IPS-18c (cell line): ENCODE measurements around the gene EPB41L4B.

Experiments used
- H3K4me3 ChIP-seq: 2 replicates; pipeline ENCODE4 v1.7.0; 2013; ENCODE audit warnings: low read depth, mild to moderate bottlenecking, low read length, moderate library complexity; ENCODE audit not compliant: insufficient read depth
- H3K9me3 ChIP-seq: one replicate; pipeline ENCODE4 v1.6.1; 2013; ENCODE audit warnings: mild to moderate bottlenecking, low read length, moderate library complexity; ENCODE audit not compliant: control insufficient read depth, insufficient read depth

Gene EPB41L4B

GRCh38 chr9:109176386-109176785 is 144.5 kb downstream of the EPB41L4B start:
- no peak overlapping the region for H3K4me3 ChIP-seq

GRCh38 chr9:109172935-109173334 is 147.9 kb downstream of the EPB41L4B start:
- no peak overlapping the region for H3K4me3 ChIP-seq

More at GRCh38 chr9:109176386-109176785, 144.5 kb downstream of the EPB41L4B start:
- peaks cover 2% of the 10 kb centered on the region for H3K9me3 ChIP-seq

DNA sequence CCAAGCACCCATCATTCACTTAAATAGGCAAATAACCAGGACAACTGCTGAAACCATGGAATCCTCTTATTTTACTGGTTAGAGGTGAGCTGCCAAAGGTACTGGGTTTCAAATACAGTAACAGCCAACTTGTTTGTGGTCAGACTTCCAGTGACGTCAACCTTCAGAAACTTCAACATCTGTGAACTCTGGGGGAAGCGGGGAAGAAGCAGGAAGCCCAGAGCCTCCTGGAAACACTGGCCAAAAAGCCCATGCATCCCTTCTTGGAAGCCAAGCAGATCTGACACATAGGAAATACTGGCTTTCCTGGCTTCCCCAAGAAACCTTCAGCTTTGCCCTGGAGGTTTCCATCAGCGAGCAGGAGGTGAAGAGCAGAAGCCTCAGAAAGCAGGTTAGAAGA is 148.9 kb downstream of the EPB41L4B start:
- Histone ChIP-seq H3K4me3 (no peak overlapping the region), H3K9me3 (peaks cover 2% of the 10 kb centered on the region)

More at GRCh38 chr9:109172935-109173334, 147.9 kb downstream of the EPB41L4B start:
- H3K9me3 ChIP-seq: peaks cover 2% of the 10 kb centered on the region

DNA sequence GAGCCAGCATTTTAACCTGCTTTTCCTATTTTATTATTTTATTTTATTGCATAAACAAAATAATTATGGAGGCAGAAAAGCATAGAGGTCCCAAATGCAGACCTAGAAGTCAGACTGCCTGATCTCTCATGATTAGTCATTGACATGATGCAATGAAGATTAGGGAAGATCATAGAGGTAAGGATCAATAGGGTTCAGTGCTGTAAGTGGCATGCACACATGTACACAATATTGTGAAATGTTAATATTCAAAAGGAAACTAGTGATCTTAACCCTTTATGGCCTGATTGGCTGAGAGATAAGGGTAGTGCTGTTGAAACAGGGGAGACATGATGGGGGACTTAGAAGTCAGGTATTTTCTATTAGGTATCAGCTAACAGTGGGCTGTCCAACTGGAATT is 152.7 kb downstream of the EPB41L4B start:
- H3K9me3 ChIP-seq: no peaks in the 10 kb centered on the region
- no peak overlapping the region for H3K4me3 ChIP-seq

DNA sequence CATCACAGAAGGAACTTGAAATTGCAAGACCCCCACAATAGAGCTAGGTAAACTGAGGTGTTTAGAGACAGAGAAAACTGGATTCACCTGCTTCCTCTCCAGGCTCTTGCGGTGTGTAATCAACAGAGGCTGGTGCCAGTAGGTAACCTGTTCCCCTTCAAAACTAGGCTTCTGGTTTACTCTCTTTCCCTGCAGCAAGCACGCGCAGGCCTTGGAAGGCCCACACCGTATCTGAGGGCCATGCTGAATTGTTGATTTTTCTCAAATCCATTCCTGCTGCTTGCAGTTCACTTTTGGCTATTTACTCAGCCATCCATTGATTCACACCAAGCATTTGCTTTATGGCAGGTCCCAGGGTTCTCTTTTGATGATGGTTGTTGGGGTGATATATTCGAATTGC is 153.1 kb downstream of the EPB41L4B start:
- Histone ChIP-seq H3K4me3 (no peak overlapping the region; the same call in 1 of the 2 replicates), H3K9me3 (no peaks in the 10 kb centered on the region)

GRCh38 chr9:109166771-109167601 is 153.9 kb downstream of the EPB41L4B start, which contains the start of gene FRRS1L:
FRRS1L (minus strand) TSS chr9:109167249; CDS start chr9:109167138, 111 bp downstream.
- H3K9me3 ChIP-seq: no peaks in the 10 kb centered on the region
- peak within 1 kb of the TSS; percentile 48 for H3K4me3 ChIP-seq

- Histone ChIP-seq H3K4me3 (peak overlapping the region; percentile 48), H3K9me3 (no peaks in the 10 kb centered on the region)
These were observed 154.6 kb downstream of the EPB41L4B start for GRCh38 chr9:109166171-109166770.

GRCh38 chr9:109164042-109164441 is 156.8 kb downstream of the EPB41L4B start:
- no peaks in the 10 kb centered on the region for H3K9me3 ChIP-seq
- no peak overlapping the region for H3K4me3 ChIP-seq

DNA sequence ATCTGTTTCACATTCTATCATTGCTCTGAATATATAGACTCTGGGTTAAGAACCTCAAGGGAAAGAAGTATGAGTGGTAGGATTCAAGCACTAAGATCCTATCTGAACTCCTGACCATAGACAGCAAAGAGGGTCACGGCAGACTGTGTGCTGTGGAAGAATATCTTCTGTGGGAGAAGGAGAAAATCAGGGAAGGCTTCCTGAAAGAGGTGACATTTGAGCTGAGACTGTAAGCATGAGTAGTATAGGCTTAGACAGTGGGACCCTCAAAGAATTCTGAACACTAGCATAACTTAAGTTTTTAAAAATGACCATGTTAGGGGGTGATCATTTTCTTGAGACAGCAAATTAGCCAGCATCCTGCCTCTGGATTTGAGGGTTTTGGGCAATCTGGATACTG is 157.7 kb downstream of the EPB41L4B start:
- H3K9me3 ChIP-seq: no peaks in the 10 kb centered on the region
- H3K4me3 ChIP-seq: no peak overlapping the region

DNA sequence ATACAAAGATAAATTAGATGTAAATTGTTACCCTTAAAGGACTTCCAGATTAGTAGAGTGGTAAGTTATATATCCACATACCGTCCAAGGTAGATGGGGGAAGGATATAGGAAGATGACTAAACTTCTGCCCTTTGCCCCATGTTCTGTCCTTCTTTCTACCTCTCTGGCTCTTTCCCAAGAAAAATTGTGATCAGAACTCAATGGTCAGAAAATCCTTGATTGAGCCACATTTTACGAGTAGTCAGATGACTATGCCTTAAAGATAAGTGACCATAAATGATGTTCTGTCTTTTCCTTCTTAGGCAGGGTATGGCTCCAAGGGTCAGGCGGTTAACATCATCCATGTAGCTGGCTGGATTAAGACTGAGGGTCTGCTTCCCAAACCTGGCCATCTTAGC is 158.2 kb downstream of the EPB41L4B start:
- Histone ChIP-seq H3K9me3 (no peaks in the 10 kb centered on the region), H3K4me3 (no peak overlapping the region)

DNA sequence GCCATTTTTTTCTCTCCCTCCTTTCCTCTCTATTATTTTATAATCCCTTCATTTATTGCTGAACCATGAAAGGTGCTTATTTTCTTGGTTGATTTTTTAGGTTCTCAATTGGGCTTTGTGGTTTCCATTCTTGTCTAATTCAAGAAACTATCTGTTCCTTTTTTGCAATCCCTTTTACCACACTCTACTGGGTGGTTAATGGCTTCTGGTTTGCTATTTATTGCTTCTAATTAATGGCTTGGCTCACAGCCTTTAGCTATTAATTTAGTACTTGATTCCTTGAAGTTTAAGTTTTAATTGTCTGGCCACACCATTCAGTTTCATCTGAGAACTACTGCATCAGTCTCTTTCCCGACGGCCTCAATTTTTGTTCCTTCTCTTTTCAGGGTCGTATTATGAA is 159.4 kb downstream of the EPB41L4B start:
- H3K9me3 ChIP-seq: no peaks in the 10 kb centered on the region
- no peak overlapping the region for H3K4me3 ChIP-seq

DNA sequence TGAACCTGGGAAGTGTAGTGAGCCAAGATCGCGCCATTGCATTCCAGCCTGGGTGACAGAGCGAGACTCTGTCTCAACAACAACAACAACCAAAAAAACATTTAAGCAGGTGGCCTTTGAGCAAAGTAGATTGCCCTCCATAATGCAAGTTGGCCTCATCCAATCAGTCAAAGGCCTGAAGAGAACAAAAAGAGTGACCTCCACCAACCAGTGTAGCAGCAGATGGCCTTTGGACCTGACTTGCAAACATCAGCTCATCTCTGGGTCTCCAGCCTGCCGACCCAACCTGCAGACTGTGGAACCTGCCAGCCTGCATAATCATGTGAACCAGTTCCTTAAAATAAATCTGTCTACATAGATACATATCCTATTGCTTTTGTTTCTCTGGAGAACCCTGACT is 161.3 kb downstream of the EPB41L4B start:
- Histone ChIP-seq H3K9me3 (no peaks in the 10 kb centered on the region), H3K4me3 (no peak overlapping the region)

DNA sequence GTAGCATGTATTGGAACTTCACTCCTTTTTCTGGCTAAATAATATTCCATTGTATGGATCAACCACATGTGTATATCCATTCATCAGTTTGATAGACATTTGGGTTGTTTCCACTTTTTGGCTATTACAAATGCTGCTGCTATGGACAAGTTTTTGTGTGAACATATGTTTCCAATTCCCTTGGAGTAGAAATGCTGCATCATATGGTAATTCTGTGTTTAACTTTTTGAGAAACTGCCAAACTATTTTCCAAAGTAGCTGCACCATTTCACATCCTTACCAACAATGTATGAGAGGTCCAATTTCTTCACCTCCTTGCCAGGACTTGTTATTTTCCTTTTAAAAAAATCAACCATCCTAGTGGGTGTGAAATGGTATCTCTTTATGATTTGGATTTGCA is 162.2 kb downstream of the EPB41L4B start:
- Histone ChIP-seq H3K4me3 (no peak overlapping the region), H3K9me3 (peaks cover 5% of the 10 kb centered on the region)

GRCh38 chr9:109156708-109157107 is 164.2 kb downstream of the EPB41L4B start:
- peaks cover 5% of the 10 kb centered on the region for H3K9me3 ChIP-seq

DNA sequence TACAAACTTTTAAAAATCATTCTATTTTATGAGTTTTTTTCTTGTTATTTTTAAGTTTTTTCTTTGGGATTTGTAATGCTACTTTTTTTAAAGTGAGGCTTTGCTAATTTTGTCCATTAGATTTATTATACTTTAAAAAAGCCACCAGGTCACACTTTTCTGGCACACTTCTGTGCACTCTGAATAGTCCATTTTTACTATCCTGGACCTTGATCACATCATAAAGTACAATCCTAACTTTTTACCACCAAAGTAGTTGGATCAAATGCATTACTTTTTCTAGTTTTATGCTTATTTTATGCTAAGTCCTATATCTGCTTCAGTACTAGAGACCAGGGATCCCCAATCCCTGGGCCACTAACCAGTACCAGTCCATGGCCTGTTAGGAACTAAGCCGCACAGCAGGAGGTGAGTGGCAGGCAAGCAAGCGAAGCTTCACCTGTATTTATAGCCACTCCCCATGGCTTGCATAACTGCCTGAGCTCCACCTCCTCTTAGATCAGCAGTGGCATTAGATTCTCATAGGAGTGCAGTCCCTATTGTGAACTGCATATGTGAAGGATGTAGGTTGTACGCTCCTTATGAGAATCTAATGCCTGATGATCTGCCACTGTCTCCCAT is 169.8 kb downstream of the EPB41L4B start:
- H3K9me3 ChIP-seq: peaks cover 5% of the 10 kb centered on the region
- H3K4me3 ChIP-seq: no peak overlapping the region

More at GRCh38 chr9:109156708-109157107, 164.2 kb downstream of the EPB41L4B start:
- H3K4me3 ChIP-seq: no peak overlapping the region

- no peak overlapping the region for H3K4me3 ChIP-seq
- H3K9me3 ChIP-seq: peaks cover 5% of the 10 kb centered on the region
These were observed 171.1 kb downstream of the EPB41L4B start for GRCh38 chr9:109149722-109150121.

GRCh38 chr9:109149089-109149488 is 171.8 kb downstream of the EPB41L4B start:
- H3K4me3 ChIP-seq: no peak overlapping the region
- H3K9me3 ChIP-seq: peaks cover 5% of the 10 kb centered on the region

GRCh38 chr9:109145051-109145450 is 175.8 kb downstream of the EPB41L4B start:
- no peak overlapping the region for H3K4me3 ChIP-seq

More at GRCh38 chr9:109145051-109145450, 175.8 kb downstream of the EPB41L4B start:
- H3K9me3 ChIP-seq: no peaks in the 10 kb centered on the region
